GM23248 (cell line): ENCODE data around the gene C19orf67. TPM values are rescaled to one million over a fixed set of nuclear protein-coding genes. Genes with fewer than 3 reads are reported as not detected.
A peak's percentile ranks its signal among the peaks of the same experiment; 100 is the strongest.
"Not testable (repeated sequence)": the region's sequence is repeated elsewhere in the genome, so short reads cannot be mapped to it uniquely, and the experiment has no call there.

Source experiments
- DNase-seq: peaks from one replicate; pipeline ENCODE4 v3.0.0-alpha.2; 2015
- H2AFZ ChIP-seq: fragments of 200-600 bp; sonication (generic); 2 replicates; pipeline ENCODE4 v1.6.1; 2016; ENCODE audit warnings: antibody characterized with exemption
- H3F3A ChIP-seq: fragments of 200-600 bp; sonication (generic); 2 replicates; pipeline ENCODE4 v1.6.1; 2016; ENCODE audit warnings: mild to moderate bottlenecking, antibody characterized with exemption, mixed run types; ENCODE audit not compliant: insufficient read depth
- H3K27ac ChIP-seq: fragments of 200-600 bp; sonication (generic); 2 replicates; pipeline ENCODE4 v1.5.1; 2016; ENCODE audit warnings: mild to moderate bottlenecking
- H3K27me3 ChIP-seq: fragments of 200-600 bp; sonication (generic); replicated peaks from 2 replicates; pipeline ENCODE4 v1.6.1; 2016; ENCODE audit warnings: mild to moderate bottlenecking; ENCODE audit not compliant: insufficient read depth
- H3K36me3 ChIP-seq: fragments of 200-600 bp; sonication (generic); 2 replicates; pipeline ENCODE4 v1.6.1; 2016; ENCODE audit warnings: low read depth, mild to moderate bottlenecking
- H3K4me1 ChIP-seq: fragments of 200-600 bp; sonication (generic); 2 replicates; pipeline ENCODE4 v1.6.1; 2016; ENCODE audit warnings: mild to moderate bottlenecking; ENCODE audit not compliant: insufficient read depth
- H3K4me2 ChIP-seq: fragments of 200-600 bp; sonication (generic); one replicate; pipeline ENCODE4 v1.6.1; 2016; ENCODE audit warnings: mild to moderate bottlenecking; ENCODE audit not compliant: unreplicated experiment
- H3K4me3 ChIP-seq: fragments of 200-600 bp; sonication (generic); 2 replicates; pipeline ENCODE4 v1.5.1; 2016; ENCODE audit warnings: mild to moderate bottlenecking
- H3K79me2 ChIP-seq: fragments of 200-600 bp; sonication (generic); 2 replicates; pipeline ENCODE4 v1.6.1; 2016; ENCODE audit warnings: mild to moderate bottlenecking; ENCODE audit not compliant: insufficient read depth
- H3K9ac ChIP-seq: fragments of 200-600 bp; sonication (generic); 2 replicates; pipeline ENCODE4 v1.6.1; 2016; ENCODE audit warnings: mild to moderate bottlenecking
- H3K9me2 ChIP-seq: fragments of 200-600 bp; sonication (generic); 2 replicates; pipeline ENCODE4 v1.6.1; 2016; ENCODE audit warnings: mixed run types, mild to moderate bottlenecking, moderate library complexity; ENCODE audit not compliant: insufficient read depth
- H3K9me3 ChIP-seq: fragments of 200-600 bp; sonication (generic); one replicate; pipeline ENCODE4 v1.6.1; 2017; ENCODE audit warnings: low read depth
- H4K20me1 ChIP-seq: fragments of 200-600 bp; sonication (generic); 2 replicates; pipeline ENCODE4 v1.6.0; 2016; ENCODE audit not compliant: insufficient read depth
- EZH2 ChIP-seq: fragments of 200-600 bp; sonication (generic); IDR thresholded peaks from 2 replicates; pipeline ENCODE4 v1.6.1; 2018; ENCODE audit warnings: antibody characterized with exemption, mild to moderate bottlenecking; ENCODE audit not compliant: insufficient read depth, poor library complexity, severe bottlenecking
- EZH2phosphoT487 ChIP-seq: fragments of 200-600 bp; sonication (generic); IDR thresholded peaks from 2 replicates; pipeline ENCODE4 v1.6.1; 2018; ENCODE audit warnings: antibody characterized with exemption, moderate library complexity, mild to moderate bottlenecking, low read depth; ENCODE audit not compliant: insufficient read depth
- WGBS, 2 experiments: methylation state at CpG; one replicate each; pipeline ENCODE4 v1.1.6; 2015 to 2017; ENCODE audit warnings: low lambda C conversion rate in 2 of 2, low coverage in 1 of 2; ENCODE audit errors: missing lambda C conversion rate in 2 of 2; 5-methylcytosine and 5-hydroxymethylcytosine counted together
- in situ Hi-C: fragments of 300-500 bp; cut with MboI; formaldehyde crosslinking; loops from 2 replicates; pipeline ENCODE4 v1.15.0; 2020
- polyA plus RNA-seq: library from polyadenylated mRNA; unstranded; fragments of >200 nt; fragmentation: Nextera tagmentation; extraction: Ambion mirVana; gene quantifications from 2 replicates; pipeline ENCODE4 v1.2.1, GENCODE V29; 2016
- total RNA-seq: library from RNA; depleted of rRNA; stranded (reverse); fragments of >200 nt; shearing (Covaris generic); gene quantifications from 2 replicates; pipeline ENCODE4 v1.2.3, GENCODE V29; 2014

C19orf67 gene
- total and polyA plus RNA-seq, 2 experiments from 2014 or later, result not detected

GRCh38 chr19:14039181-14039580 is 46.4 kb downstream of the C19orf67 start:
- H3K27ac ChIP-seq, result no peak overlapping the region
- no peak overlapping the region for H2AFZ ChIP-seq
- H4K20me1 ChIP-seq, result no peaks in the 10 kb centered on the region
- H3K4me1 ChIP-seq, result peaks cover 14% of the 10 kb centered on the region; the same call in 1 of the 2 replicates
- H3K4me3 ChIP-seq, result no peak overlapping the region
- no peak for DNase-seq
- no peaks in the 10 kb centered on the region for H3K9me2 ChIP-seq
- no peak overlapping the region for H3K4me2 ChIP-seq
- TF ChIP-seq EZH2 (no peak), EZH2phosphoT487 (no peak)
- H3F3A ChIP-seq, result no peaks in the 10 kb centered on the region
- no peaks in the 10 kb centered on the region for H3K27me3 ChIP-seq
- H3K9me3 ChIP-seq, result no peaks in the 10 kb centered on the region
- no peaks in the 10 kb centered on the region for H3K36me3 ChIP-seq
- H3K9ac ChIP-seq, result no peak overlapping the region
- WGBS, 2 experiments, result 91 to 94% methylated on average over 7 of the region's 7 CpGs
- in situ Hi-C loops, result no loop called here
- H3K79me2 ChIP-seq, result no peaks in the 10 kb centered on the region

- WGBS, 2 experiments, result 21 to 28% methylated on average over 6 to 7 of the region's 7 CpGs
- Histone ChIP-seq H3K9me2 (no peaks in the 10 kb centered on the region), H2AFZ (no peak overlapping the region), H3K36me3 (no peaks in the 10 kb centered on the region), H3K4me3 (no peak overlapping the region), H3K9ac (no peak overlapping the region), H3K4me1 (peaks cover 8% of the 10 kb centered on the region; the same call in 1 of the 2 replicates), H3K79me2 (no peaks in the 10 kb centered on the region), H3F3A (no peaks in the 10 kb centered on the region), H3K9me3 (no peaks in the 10 kb centered on the region), H3K27ac (peak overlapping the region; percentile 5; the same call in 1 of the 2 replicates), H4K20me1 (no peaks in the 10 kb centered on the region), H3K4me2 (no peak overlapping the region), H3K27me3 (no peaks in the 10 kb centered on the region)
- peak; percentile 43 for DNase-seq
- TF ChIP-seq EZH2phosphoT487, result no peak
- no peak for TF ChIP-seq EZH2
- in situ Hi-C loops, result no loop called here
Measured at GRCh38 chr19:14035706-14036105, 49.9 kb downstream of the C19orf67 start.

GRCh38 chr19:14035159-14035558 is 50.4 kb downstream of the C19orf67 start:
- peak; percentile 37 for DNase-seq

GRCh38 chr19:14033946-14034345 is 51.6 kb downstream of the C19orf67 start:
- in situ Hi-C loops, result no loop called here
- Histone ChIP-seq H3K4me1 (peaks cover 8% of the 10 kb centered on the region; the same call in 1 of the 2 replicates), H3K9me3 (no peaks in the 10 kb centered on the region), H3K79me2 (no peaks in the 10 kb centered on the region), H3K9ac (no peak overlapping the region), H3K36me3 (no peaks in the 10 kb centered on the region), H4K20me1 (no peaks in the 10 kb centered on the region), H3K27ac (no peak overlapping the region), H3K27me3 (no peaks in the 10 kb centered on the region), H3K4me3 (no peak overlapping the region), H3K9me2 (no peaks in the 10 kb centered on the region), H3K4me2 (no peak overlapping the region), H2AFZ (no peak overlapping the region), H3F3A (no peaks in the 10 kb centered on the region)
- TF ChIP-seq EZH2, result no peak
- TF ChIP-seq EZH2phosphoT487, result no peak
- WGBS, 2 experiments, result 96 to 100% methylated on average over 2 of the region's 2 CpGs
- DNase-seq, result peak; percentile 36

More at GRCh38 chr19:14035159-14035558, 50.4 kb downstream of the C19orf67 start:
- H3K9ac ChIP-seq, H3K27ac ChIP-seq, H3K4me1 ChIP-seq, H3F3A ChIP-seq, H3K4me3 ChIP-seq, in situ Hi-C loops, H3K4me2 ChIP-seq, H3K9me3 ChIP-seq, H2AFZ ChIP-seq, H4K20me1 ChIP-seq, H3K79me2 ChIP-seq, H3K27me3 ChIP-seq, H3K9me2 ChIP-seq, H3K36me3 ChIP-seq: not testable (repeated sequence)
- WGBS, 2 experiments, result 81 to 86% methylated on average over 12 of the region's 12 CpGs
